T-helper 22 cell (primary cell): Measurements from ENCODE around the gene DNAH17.

Experiments
- DNase-seq: peaks from one replicate; pipeline ENCODE4 v3.0.0-alpha.2; 2020; ENCODE audit warnings: low read depth

Gene DNAH17

DNA sequence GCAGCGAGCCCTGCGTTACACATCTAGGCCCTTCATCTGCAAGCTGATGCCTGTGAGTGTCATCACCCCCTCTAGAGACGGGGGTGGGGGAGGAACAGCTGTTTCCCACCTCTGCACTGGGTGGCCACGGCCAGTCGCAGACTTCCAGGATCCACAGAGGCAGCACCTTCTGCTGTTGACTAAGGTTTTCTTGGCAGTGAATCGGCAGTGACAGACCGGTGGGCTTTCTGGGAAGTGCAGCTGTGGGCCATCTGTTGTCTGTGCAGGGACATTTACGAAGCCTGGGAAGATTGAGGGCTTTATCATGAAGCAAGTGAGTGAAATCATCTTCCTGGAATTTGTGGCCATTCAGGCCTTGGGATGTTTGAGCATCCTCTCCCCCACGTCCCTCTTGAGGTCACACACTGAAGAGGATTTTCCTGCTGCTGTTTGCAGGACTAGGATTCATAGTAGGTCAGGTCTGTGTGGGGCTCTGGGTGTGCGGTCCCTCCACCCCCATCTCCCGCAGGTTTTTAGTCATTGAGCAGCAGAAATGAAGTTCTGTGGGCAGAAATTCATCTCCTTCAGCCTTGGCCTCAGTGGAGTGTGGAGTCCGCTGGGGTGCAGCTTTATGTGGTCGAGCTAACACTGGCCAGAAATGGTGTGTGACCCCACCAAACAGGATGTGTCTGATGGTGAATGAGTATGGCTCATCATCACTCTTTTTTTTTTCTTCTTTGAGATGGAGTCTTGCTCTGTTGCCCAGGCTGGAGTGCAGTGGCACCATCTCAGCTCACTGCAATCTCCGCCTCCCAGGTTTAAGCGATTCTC is 186.8 kb downstream of the DNAH17 start:
- DNase-seq: no peak

DNA sequence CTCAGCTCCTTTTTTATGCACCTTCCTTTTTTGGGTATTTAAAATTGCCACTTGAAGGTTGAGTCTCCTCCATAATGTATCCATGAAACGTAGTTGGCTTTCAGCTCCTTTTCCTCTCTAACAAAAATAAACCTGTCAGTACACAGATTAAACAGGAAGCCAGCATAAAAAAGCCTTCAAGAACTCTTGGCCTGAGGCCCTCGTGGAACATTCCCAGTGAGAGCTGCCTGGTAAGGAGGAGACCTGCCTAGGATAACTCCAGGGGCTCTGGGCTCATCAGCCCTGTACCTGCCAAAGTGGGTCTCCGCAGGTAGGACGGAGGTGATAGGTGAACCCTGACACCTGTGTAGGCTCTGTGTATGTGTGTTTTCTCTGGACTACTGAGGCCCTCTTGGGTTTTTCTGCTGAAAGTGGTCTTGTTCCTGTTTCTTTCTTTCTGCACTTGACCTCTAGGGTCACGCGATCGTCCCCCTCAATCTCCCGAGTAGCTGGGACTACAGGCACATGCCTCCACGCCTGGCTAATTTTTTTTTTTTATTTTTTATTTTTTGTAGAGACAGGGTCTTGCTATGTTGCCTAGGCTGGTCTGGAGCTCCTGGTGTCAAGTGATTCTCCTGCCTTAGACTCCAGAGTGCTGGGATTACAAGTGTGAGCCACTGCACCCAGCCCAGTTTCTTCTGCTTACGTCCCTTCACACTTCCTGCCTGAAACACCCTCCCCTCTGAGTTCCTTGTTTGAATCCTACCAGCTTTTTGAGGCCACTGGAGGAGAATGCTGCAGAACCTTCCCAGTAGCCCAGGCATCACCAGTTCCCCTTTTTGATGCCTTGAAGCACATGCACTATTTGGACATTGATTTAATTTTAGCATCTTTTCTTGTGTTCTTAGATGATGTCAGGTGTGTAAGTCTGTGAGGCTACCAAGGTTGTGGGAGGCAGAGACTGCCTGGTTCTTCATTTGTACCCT is 188.9 kb downstream of the DNAH17 start:
- no peak for DNase-seq

DNA sequence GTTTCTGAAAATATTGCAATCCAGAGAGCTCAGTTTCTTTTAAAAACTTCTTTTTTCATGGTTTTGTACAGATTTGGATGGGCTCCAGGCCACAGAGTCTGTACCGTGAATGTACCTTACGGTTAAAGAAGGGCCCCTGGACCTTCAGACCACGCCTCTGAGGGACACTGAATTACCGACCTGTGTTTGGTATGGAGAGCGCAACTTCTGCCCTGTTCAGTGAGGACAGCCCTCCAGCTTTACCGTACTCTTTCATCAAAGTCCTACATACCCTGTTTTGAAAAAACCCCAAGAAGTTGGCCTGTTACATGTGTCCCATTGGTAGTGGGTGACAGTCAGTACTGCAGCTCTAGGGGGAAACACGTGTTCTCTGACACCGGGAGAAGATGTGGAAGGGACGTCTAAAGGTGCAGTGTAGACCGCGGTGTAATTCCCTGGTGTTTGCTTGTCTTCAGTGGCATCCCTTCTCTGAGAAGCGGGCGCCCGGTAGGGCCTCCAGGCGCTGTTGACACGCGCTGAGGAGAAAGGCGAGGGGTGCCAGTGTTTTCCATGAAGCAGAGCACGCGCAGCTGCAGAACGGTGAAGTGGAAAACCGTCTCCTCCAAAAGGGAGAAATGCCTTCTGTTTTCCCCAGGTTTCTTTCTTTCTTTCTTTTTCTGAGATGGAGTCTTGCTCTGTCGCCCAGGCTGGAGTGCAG is 192.6 kb downstream of the DNAH17 start:
- no peak for DNase-seq

DNA sequence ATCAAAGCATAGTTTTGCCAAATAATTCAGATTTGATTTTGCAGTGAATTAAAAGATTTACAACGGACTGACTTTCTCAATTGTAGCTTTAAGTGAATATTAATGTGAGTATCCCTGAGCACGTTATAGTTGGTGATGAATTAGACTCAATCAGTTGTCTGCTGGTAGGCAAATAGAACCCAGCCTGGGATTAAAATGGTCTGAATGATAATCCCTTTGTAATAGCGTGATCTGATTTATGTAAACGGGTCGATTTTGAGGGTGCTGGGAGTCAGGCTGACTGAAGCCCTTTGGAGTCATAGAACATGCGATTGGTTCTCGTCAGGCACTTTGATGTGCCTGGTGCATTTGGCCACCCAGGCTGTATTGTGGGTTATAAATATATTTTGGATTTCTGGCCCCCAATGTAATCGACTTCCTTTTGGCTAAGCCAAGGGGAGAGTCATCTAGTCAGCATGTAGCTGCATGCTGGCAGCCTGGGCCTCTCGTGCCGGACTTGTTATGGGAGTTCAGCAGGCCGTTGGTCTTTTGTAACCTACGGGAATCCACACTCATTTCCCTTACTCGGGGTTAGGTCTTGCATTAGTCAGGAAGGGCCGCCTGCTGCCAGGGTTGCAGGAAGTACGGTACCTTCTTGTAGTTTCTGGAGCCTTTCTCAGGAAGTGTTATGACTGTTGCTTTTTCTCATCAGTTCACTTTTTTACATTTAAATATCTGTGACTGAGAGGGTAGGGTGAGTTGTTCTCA is 193.3 kb downstream of the DNAH17 start:
- no peak for DNase-seq

DNA sequence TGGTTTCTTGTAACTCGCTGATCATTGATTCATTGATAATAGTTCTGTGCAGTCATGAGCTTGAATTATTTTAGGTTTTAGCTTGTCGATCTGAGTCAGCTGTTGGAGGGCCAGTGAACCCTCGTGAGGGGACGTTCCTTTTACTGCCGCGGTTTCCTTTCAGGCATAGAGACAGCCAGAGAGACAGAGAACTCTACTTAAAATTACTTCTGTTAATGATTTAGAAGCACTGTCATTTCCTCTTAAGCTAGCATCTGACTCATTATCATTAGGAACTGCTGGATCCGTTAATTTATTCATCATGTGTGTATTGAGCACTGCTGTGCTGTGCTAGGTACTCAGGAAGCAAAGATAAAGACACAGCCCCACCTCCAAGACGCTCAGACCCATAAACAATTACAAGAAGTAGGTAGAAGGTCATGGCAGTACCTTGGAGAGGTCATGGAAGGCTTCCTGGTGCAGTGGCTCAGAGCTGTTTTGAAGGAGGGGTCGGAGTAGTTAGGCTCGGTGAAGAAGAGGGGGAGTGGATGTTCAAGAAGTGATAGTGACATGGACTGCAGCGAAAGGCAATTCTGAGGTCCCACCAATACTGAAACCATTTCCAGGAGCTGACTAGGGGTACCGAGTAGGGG is 195.5 kb downstream of the DNAH17 start:
- peak; percentile 67 for DNase-seq

DNA sequence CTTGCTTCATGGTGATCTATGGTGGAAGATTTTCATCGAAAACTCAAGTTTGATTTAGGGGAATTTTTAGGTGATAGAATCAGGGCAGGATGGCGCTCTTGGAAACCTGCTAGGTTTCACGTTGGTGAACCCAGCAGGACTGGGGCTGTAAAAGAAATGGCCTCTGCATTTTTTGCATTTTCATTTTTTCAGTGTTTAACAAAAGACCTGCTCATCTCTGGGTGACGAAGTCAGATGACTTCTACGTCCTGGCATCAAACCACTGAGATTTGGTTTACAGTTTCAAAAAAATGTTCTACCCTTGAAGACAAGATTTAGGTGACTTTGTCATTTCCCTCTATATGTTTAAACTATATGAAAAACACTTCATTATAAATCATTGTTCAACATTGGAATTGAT is 196.8 kb downstream of the DNAH17 start:
- DNase-seq: no peak

DNA sequence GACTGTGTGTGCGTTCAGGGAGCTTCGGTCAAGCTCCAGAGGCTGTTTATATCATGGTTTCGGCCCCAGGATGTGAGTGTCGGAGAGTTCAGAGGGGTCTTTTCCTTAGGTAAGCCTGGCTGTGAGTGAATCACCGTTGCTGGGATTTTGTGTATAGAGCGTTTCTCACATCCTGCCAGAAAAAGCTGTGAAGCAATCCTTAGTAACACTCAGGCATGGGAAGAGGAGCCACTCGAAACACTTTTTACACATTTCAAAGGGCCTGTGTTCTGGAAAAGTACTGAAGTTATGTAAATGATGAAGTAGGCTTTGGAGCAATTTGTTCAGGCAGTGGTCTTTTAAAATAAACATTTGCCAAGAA is 198.1 kb downstream of the DNAH17 start:
- DNase-seq: no peak

DNA sequence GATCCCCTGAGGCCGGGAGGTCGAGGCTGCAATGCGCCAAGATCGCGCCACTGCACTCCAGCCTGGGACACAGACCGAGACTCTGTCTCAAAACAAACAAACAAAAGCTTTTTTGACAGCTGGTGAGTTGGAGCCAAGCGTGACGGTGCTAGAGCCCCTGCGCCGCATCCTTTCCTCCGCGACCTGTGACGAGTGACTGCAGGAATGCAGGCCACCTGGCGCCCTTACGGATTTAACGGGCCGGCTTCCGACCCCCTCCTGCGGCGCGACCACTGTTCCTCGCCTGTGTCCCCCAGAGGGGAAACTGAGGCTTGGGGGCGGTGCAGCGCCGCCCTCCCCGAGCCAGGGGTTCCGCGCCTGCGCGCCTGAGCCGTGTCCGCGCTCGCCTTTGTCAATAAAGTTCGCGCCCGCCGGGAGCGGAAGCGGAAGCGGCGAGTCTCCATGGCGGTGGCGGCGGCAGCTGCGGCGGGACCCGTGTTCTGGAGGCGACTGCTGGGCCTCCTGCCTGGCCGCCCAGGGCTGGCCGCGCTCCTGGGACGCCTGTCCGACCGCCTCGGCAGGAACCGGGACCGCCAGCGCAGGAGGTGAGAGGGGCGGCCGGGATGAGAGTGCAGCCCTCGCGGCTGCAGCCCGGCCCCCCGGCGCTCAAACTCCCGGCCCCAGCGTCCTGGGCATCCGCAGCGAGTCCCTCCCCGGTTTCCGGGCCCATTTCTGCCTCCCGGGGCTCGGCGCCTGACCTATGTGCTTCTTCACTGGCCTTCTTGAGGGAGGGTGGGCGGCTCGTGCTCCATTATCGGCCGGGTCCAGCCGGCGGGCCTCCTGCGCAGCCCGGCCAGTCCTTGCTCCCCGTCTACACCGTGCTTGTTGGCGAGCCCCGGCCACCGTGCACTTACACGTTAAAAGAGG is 198.7 kb downstream of the DNAH17 start, which contains the start of gene PGS1:
TSS of gene PGS1 (plus strand) at position 425 of the 906 bp plus-strand sequence. CDS start at position 442, 17 bp downstream.
- DNase-seq: peak; percentile 60

DNA sequence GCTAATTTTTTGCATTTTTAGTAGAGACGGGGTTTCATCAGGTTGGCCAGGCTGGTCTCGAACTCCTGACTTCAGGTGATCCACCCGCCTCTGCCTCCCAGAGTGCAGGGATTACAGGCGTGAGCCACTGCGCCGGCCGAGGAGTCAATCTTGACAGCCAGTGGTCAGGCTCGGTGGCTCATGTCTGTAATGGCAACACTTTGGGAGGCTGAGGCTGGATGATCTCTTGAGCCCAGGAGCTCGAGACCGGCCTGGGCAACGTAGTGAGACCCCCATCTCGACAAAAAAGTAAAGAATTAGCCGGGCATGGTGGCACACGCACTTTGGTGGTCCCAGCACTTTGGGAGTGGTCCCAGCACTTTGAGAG is 199.4 kb downstream of the DNAH17 start:
- DNase-seq: no peak

DNA sequence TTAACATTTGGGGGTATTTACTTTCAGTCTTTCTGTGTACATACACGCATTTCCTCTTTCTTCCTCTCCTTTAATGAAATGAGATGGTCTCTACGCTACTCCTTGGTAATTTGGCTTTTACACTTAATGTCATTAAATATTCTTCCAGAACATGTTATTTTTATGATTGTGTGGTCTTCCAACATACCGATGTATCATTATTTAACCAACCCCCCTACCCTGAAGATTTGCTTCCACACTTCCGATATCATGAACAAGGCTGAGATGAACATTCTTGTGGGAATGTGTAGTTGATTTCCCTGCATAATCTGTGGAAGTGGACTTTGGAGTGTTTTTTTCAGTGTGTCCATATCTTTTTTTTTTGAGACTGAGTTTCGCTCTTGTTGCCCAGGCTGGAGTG is 201.0 kb downstream of the DNAH17 start:
- no peak for DNase-seq

DNA sequence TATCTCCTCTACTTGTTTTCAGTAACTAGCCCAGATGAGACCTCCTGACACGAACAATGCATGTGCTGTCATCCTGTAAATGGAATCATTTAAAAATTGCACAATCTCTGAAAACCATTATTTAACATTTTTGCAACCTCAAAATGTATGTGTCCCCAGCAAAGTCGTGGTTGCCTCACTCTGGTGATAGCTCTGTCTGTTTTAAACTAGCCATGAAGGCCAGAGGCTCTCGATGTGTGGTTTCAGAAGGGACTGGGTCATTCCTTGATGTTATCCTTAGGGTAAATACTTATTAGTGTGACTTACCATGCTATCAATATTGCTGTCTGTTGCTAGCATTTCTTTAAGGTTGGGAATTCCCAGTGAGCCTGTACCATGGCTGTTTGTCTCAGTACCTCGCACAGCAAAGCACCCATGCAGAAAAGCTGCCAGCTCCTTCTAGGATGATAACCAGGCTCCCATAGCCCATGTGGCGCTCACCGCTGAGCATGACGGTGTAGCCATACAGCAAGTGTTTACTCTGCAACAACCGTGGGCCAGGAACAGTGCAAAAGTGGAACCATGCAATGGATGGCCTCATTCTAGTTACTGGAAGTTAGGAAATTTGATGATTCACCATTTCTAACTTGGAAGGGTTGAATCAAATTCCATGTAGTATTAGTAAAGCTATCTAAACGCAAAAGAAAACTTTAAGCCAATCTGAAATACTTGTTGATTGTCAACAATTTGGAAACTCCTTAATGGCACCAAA is 201.6 kb downstream of the DNAH17 start:
- DNase-seq: no peak

DNA sequence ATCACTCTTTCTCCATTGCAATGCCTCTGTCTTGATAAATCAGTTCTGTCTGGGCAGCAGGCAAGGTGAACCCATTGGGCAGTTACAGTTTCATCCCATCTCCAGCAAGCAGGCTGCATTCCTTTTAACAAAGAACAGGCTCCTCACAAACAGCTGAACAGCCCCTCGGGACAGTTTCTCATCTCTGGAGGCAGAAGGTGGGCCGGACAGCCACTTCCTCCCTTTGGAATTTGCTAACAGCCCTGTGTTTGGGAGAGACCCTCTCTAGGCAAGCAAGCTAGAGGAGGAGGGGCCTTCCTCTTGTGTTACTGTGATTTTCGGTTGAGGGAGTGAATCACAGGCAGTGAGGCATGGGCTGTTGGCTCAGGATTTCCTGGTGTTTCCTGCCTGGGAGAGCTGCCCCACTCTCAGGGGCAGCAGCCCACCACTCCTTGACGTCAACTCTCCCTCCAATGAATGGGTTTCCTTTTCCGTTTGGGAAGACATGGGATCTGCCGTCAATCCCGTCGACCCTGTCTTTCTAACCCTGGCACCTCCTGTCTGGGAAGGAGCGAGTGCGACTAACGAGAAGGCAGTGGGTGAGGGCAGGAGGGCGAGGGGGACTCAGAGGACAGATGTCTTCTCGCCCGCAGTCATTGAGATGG is 202.4 kb downstream of the DNAH17 start:
- no peak for DNase-seq

DNA sequence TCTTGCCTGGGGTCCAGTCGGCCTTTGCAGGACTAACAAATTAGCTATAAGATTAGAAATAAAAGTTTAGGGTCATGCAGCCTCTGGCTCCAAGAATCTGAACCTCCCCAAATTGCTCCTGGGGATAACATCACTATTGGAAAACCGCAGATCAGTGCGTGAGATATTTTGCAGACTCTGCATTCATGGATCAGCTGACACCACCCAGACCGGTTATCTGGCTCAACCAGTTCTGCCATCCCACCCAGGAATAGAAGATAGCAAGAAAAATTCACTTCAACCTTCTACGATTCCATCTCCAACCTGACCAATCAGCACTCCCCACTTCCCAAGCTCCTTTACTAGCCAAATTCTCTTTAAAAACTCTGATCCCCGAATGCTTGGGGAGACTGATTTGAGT is 203.0 kb downstream of the DNAH17 start:
- DNase-seq: no peak
